ENCODE data around the gene CSN3.

- TF ChIP-seq POLR2A (IDR thresholded peaks at IDR 0.05; ENCODE audit: low read depth, low read length) (no peak), TAF1 (IDR thresholded peaks at IDR 0.05; ENCODE audit: borderline replicate concordance, low read depth, low read length) (no peak)
Observed at GRCh38 chr4:70297576-70297975, 55.2 kb downstream of the CSN3 start.

All from GM12892 (cell line).